Mononuclear cell (primary cell): ENCODE measurements around the gene DDX49. TPM values are rescaled to one million over a fixed set of nuclear protein-coding genes. Genes with fewer than 3 reads are reported as not detected.

ENCODE experiments used
- H3K27me3 ChIP-seq: 2 replicates; pipeline ENCODE4 v1.6.0; 2011; ENCODE audit warnings: low read length, control low read depth; ENCODE audit not compliant: insufficient read depth
- H3K4me1 ChIP-seq: 2 replicates; pipeline ENCODE4 v1.5.1; 2011; ENCODE audit warnings: mild to moderate bottlenecking, low read length, control low read depth; ENCODE audit not compliant: insufficient read depth
- H3K4me3 ChIP-seq: 2 replicates; pipeline ENCODE4 v1.5.1; 2011; ENCODE audit warnings: mild to moderate bottlenecking, low read length, moderate library complexity
- H3K9me3 ChIP-seq: 2 replicates; pipeline ENCODE4 v1.5.1; 2011; ENCODE audit warnings: low read depth, mild to moderate bottlenecking, control low read depth, low read length
- total RNA-seq: library from RNA; depleted of rRNA; stranded (reverse); fragments of >200 nt; gene quantifications from one replicate; pipeline ENCODE4 v1.2.3, GENCODE V29; 2012

The DDX49 gene
- total RNA-seq, 1 donor: 27.5 TPM

GRCh38 chr19:18960370-18960769, 40.9 kb downstream of the DDX49 start:
- no peaks in the 10 kb centered on the region for H3K27me3 ChIP-seq
- no peaks in the 10 kb centered on the region for H3K9me3 ChIP-seq
- no peak overlapping the region for H3K4me3 ChIP-seq
- peaks cover 6% of the 10 kb centered on the region for H3K4me1 ChIP-seq

GRCh38 chr19:18961767-18962620, 42.5 kb downstream of the DDX49 start:
- Histone ChIP-seq H3K4me3 (no peak overlapping the region), H3K27me3 (no peaks in the 10 kb centered on the region), H3K9me3 (no peaks in the 10 kb centered on the region), H3K4me1 (peaks cover 16% of the 10 kb centered on the region)

- Histone ChIP-seq H3K9me3 (no peaks in the 10 kb centered on the region), H3K27me3 (no peaks in the 10 kb centered on the region), H3K4me1 (peaks cover 37% of the 10 kb centered on the region), H3K4me3 (no peak overlapping the region)
Measured at GRCh38 chr19:18964121-18964520, 44.6 kb downstream of the DDX49 start.

- Histone ChIP-seq H3K4me3 (no peak overlapping the region), H3K4me1 (peaks cover 56% of the 10 kb centered on the region), H3K27me3 (no peaks in the 10 kb centered on the region), H3K9me3 (no peaks in the 10 kb centered on the region)
Measured at GRCh38 chr19:18966307-18966706, 46.8 kb downstream of the DDX49 start.

- H3K4me1 ChIP-seq: peaks cover 63% of the 10 kb centered on the region
- no peaks in the 10 kb centered on the region for H3K27me3 ChIP-seq
- H3K4me3 ChIP-seq: no peak overlapping the region
- no peaks in the 10 kb centered on the region for H3K9me3 ChIP-seq
Measured at GRCh38 chr19:18967358-18968146, 48.0 kb downstream of the DDX49 start.

- Histone ChIP-seq H3K4me3 (no peak overlapping the region), H3K27me3 (no peaks in the 10 kb centered on the region), H3K9me3 (no peaks in the 10 kb centered on the region), H3K4me1 (peaks cover 83% of the 10 kb centered on the region)
Measured at GRCh38 chr19:18969931-18970659, 50.6 kb downstream of the DDX49 start.

- no peaks in the 10 kb centered on the region for H3K27me3 ChIP-seq
- no peak overlapping the region for H3K4me3 ChIP-seq
- no peaks in the 10 kb centered on the region for H3K9me3 ChIP-seq
- H3K4me1 ChIP-seq: peaks cover 73% of the 10 kb centered on the region
Measured at GRCh38 chr19:18972301-18972811, 52.8 kb downstream of the DDX49 start.

- H3K27me3 ChIP-seq: no peaks in the 10 kb centered on the region
- H3K4me1 ChIP-seq: peaks cover 68% of the 10 kb centered on the region
- H3K9me3 ChIP-seq: no peaks in the 10 kb centered on the region
- H3K4me3 ChIP-seq: no peak overlapping the region
Measured at GRCh38 chr19:18972851-18973250, 53.3 kb downstream of the DDX49 start.

GRCh38 chr19:18975011-18975410, 55.5 kb downstream of the DDX49 start:
- Histone ChIP-seq H3K27me3 (no peaks in the 10 kb centered on the region), H3K9me3 (no peaks in the 10 kb centered on the region), H3K4me3 (no peak overlapping the region), H3K4me1 (peaks cover 54% of the 10 kb centered on the region)

GRCh38 chr19:18975869-18976268, 56.4 kb downstream of the DDX49 start:
- H3K4me3 ChIP-seq: no peak overlapping the region
- no peaks in the 10 kb centered on the region for H3K9me3 ChIP-seq
- no peaks in the 10 kb centered on the region for H3K27me3 ChIP-seq
- H3K4me1 ChIP-seq: peaks cover 46% of the 10 kb centered on the region

Other genes with a start within 250 kb of the DDX49 start
- gene CRTC1, start 236.0 kb upstream of the DDX49 start, total RNA-seq: 4.3 TPM
- gene COMP, start 128.4 kb upstream of the DDX49 start, total RNA-seq: not detected
- gene UPF1, start 87.8 kb upstream of the DDX49 start, total RNA-seq: 66.1 TPM
- gene CERS1, start 23.6 kb upstream of the DDX49 start, total RNA-seq: not detected
- gene COPE, start 328 bp upstream of the DDX49 start, total RNA-seq: 136 TPM
- 18.9 TPM for gene HOMER3, start 21.5 kb downstream of the DDX49 start, total RNA-seq
- gene SUGP2, start 113.8 kb downstream of the DDX49 start, total RNA-seq: 41.5 TPM
- 5.9 TPM for gene ARMC6, start 113.9 kb downstream of the DDX49 start, total RNA-seq
- 6.4 TPM for gene SLC25A42, start 144.3 kb downstream of the DDX49 start, total RNA-seq
- 5.5 TPM for gene TMEM161A, start 218.8 kb downstream of the DDX49 start, total RNA-seq